Peyer's patch (tissue), 4 donors: ENCODE results near the gene PSAT1. TPM values are rescaled to one million over a fixed set of nuclear protein-coding genes. Genes with fewer than 3 reads are reported as not detected.

Source experiments
- DNase-seq, 3 donors: peaks; one replicate each; pipeline ENCODE4 v3.0.0-alpha.2; 2017 to 2019
- H3K27ac ChIP-seq, 4 donors: fragments of 200-600 bp; sonication (generic); one replicate each; pipeline ENCODE4 v1.5.1; 2016 to 2019
- H3K27me3 ChIP-seq, 2 donors: fragments of 200-600 bp; sonication (generic); one replicate each; pipeline ENCODE4 v1.5.1; 2019
- H3K36me3 ChIP-seq, 3 donors: fragments of 200-600 bp; sonication (generic); one replicate each; pipeline ENCODE4 v1.5.1; 2016 to 2019
- H3K4me1 ChIP-seq, 4 donors: fragments of 200-600 bp; sonication (generic); one replicate each; pipeline ENCODE4 v1.5.1; 2016 to 2019
- H3K4me3 ChIP-seq, 4 donors: fragments of 200-600 bp; sonication (generic); 1 replicate in 3 of 4; 2 replicates in 1 of 4; pipeline ENCODE4 v1.5.1; 2016 to 2019; ENCODE audit warnings: mild to moderate bottlenecking in 1 of 4
- H3K9me3 ChIP-seq, 4 donors: fragments of 200-600 bp; sonication (generic); one replicate each; pipeline ENCODE4 v1.5.1; 2016 to 2019; ENCODE audit warnings: mild to moderate bottlenecking in 1 of 4
- POLR2A ChIP-seq, 2 donors: fragments of 450-650 bp; IDR thresholded peaks; one replicate each; pipeline ENCODE4 v1.5.1; 2017; ENCODE audit warnings: antibody characterized with exemption in 2 of 2, mild to moderate bottlenecking in 2 of 2, moderate library complexity in 2 of 2
- total RNA-seq, 4 donors: library from RNA; depleted of rRNA; stranded (reverse); fragments of >200 nt; gene quantifications; one replicate each; pipeline ENCODE4 v1.1.0, GENCODE V29; 2016
- TF ChIP-seq, protein P1 (sequence below), 6 experiments: fragments of 450-650 bp in 4 of 6; fragments of 200-600 bp in 2 of 6; sonication (generic) in 1 of 6; IDR thresholded peaks; one replicate each; pipeline ENCODE4 v1.5.1; 2017 to 2019; ENCODE audit warnings: antibody characterized with exemption in 6 of 6, mild to moderate bottlenecking in 3 of 6, moderate library complexity in 1 of 6

PSAT1 gene
- total RNA-seq, 4 donors from 2014 or later = 1.0 to 2.4 (median 1.7) TPM

DNA sequence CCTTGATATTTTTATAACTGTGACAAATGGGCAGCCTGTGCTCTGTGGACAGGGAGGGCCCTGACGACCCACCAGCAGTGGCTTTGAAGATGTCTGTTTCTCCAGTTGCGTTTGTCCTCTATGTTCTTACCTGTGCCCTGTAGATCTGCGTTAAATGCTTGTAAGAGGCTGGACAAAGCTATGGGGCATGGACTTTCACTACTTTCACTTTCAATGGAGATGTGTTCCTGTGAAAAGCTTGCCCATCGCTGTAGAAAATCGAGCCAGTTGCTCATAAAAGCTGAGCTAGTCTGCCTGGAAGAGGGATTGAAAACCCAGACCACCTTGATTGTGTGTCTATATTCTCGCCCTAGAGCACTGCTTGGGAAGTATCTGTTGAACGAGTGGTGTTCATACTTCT is 74.1 kb downstream of the PSAT1 start:
- Histone ChIP-seq H3K9me3 (no peaks in the 10 kb centered on the region), H3K4me3 (peak overlapping the region in 1 of 4 donors; percentile 21), H3K27me3 (no peaks in the 10 kb centered on the region), H3K36me3 (no peaks in the 10 kb centered on the region), H3K4me1 (no peaks in the 10 kb centered on the region), H3K27ac (no peak overlapping the region)
- TF ChIP-seq POLR2A (IDR thresholded peaks at IDR 0.05) = no peak
- TF ChIP-seq, protein P1, sequence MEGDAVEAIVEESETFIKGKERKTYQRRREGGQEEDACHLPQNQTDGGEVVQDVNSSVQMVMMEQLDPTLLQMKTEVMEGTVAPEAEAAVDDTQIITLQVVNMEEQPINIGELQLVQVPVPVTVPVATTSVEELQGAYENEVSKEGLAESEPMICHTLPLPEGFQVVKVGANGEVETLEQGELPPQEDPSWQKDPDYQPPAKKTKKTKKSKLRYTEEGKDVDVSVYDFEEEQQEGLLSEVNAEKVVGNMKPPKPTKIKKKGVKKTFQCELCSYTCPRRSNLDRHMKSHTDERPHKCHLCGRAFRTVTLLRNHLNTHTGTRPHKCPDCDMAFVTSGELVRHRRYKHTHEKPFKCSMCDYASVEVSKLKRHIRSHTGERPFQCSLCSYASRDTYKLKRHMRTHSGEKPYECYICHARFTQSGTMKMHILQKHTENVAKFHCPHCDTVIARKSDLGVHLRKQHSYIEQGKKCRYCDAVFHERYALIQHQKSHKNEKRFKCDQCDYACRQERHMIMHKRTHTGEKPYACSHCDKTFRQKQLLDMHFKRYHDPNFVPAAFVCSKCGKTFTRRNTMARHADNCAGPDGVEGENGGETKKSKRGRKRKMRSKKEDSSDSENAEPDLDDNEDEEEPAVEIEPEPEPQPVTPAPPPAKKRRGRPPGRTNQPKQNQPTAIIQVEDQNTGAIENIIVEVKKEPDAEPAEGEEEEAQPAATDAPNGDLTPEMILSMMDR (IDR thresholded peaks at IDR 0.05) = no peak
- no peak for DNase-seq

DNA sequence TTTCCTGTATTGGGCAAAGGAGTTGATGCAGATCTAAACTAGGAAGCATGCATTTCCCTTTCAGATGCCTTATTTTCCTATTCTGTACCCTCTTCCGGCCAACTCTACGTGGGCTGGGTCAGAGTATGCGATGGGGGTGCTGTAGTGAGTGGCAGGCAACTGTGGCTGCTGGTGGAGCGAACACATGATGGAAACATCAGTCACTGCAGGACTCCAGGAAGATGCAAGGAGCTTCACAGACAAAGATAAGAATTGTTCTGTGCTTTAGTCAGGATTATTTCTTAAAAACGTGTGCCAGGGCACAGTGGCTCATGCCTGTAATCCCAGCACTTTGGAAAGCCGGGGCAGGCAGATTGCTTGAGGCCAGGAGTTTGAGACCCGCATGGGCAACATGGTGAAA is 75.1 kb downstream of the PSAT1 start:
- TF ChIP-seq POLR2A (IDR thresholded peaks at IDR 0.05) = no peak
- TF ChIP-seq, protein P1 (IDR thresholded peaks at IDR 0.05) = no peak
- Histone ChIP-seq H3K9me3 (no peaks in the 10 kb centered on the region), H3K36me3 (no peaks in the 10 kb centered on the region), H3K4me3 (no peak overlapping the region), H3K4me1 (no peaks in the 10 kb centered on the region), H3K27ac (no peak overlapping the region), H3K27me3 (no peaks in the 10 kb centered on the region)
- DNase-seq = no peak

Other genes starting within 250 kb of the PSAT1 start
- gene CEP78, start 61.0 kb upstream of the PSAT1 start, total RNA-seq = 10 to 100 TPM in 1 of 4 donors, 1 to 10 TPM in 3; 5.4 to 19.0 (median 6.5) TPM